ENCODE measurements around the gene FCER1A. TPM values are rescaled to one million over a fixed set of nuclear protein-coding genes. Genes with fewer than 3 reads are reported as not detected.
"Not testable (repeated sequence)": the region's sequence is repeated elsewhere in the genome, so short reads cannot be mapped to it uniquely, and the experiment has no call there.

The FCER1A gene
- polyA plus RNA-seq, 1 experiment = not detected

- no peaks in the 10 kb centered on the region for H3K27me3 ChIP-seq (ENCODE audit: control insufficient read depth, insufficient read depth, low read length)
- ChIA-PET POLR2A (no interaction called here), CTCF (interaction anchor here (1.2 kb wide), 1 partner anchor 11 kb away, joined by 3 read pairs; no protein-coding TSS in a partner anchor)
- TF ChIP-seq CTCF (IDR thresholded peaks at IDR 0.05; ENCODE audit: insufficient read depth, low read depth, low read length) = no peak
- no peaks in the 10 kb centered on the region for H3K36me3 ChIP-seq (ENCODE audit: control insufficient read depth, insufficient read depth, low read length)
- DNase-seq (ENCODE audit: low read depth) = no peak
- no peak overlapping the region for H3K4me3 ChIP-seq (ENCODE audit: low read depth, low read length)
These were observed 40.8 kb downstream of the FCER1A start for GRCh38 chr1:159342761-159343425.

DNA sequence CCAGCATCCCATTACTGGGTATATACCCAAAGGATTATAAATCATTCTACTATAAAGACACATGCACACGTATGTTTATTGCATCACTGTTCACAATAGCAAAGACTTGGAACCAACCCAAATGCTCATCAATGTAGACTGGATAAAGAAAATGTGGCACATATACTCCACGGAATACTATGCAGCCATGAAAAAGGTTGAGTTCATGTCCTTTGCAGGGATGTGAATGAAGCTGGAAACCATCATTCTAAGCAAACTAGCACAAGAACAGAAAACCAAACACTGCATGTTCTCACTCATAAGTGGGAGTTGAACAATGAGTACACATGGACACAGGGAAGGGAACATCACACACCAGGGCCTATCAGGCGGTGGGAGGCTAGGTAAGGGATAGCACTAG lies 47.2 kb downstream of the FCER1A start:
- H3K27me3 ChIP-seq (ENCODE audit: control insufficient read depth, insufficient read depth, low read length); DNase-seq (ENCODE audit: low read depth); CTCF ChIA-PET; POLR2A ChIA-PET; H3K4me3 ChIP-seq (ENCODE audit: low read depth, low read length); H3K36me3 ChIP-seq (ENCODE audit: control insufficient read depth, insufficient read depth, low read length): not testable (repeated sequence)

GRCh38 chr1:159352436-159352835 lies 50.3 kb downstream of the FCER1A start:
- DNase-seq (ENCODE audit: low read depth) = no peak
- no peak overlapping the region for H3K4me3 ChIP-seq (ENCODE audit: low read depth, low read length)
- CTCF ChIA-PET = no interaction called here
- no peaks in the 10 kb centered on the region for H3K36me3 ChIP-seq (ENCODE audit: control insufficient read depth, insufficient read depth, low read length)
- no peak for TF ChIP-seq CTCF (IDR thresholded peaks at IDR 0.05; ENCODE audit: insufficient read depth, low read depth, low read length)
- POLR2A ChIA-PET = no interaction called here
- H3K27me3 ChIP-seq (ENCODE audit: control insufficient read depth, insufficient read depth, low read length) = no peaks in the 10 kb centered on the region

Other genes with a start within 250 kb of the FCER1A start
- 0.11 TPM in 1 of 2 replicates, not detected in the other for gene AIM2, start 225.6 kb upstream of the FCER1A start, polyA plus RNA-seq (2011; rRNA removed)
- gene CADM3, start 130.7 kb upstream of the FCER1A start, polyA plus RNA-seq (2011; rRNA removed) = 0.07 TPM in 1 of 2 replicates, not detected in the other
- gene ACKR1, start 97.5 kb upstream of the FCER1A start, polyA plus RNA-seq (2011; rRNA removed) = not detected in 2 replicates
- gene OR10J4, start 129.9 kb downstream of the FCER1A start, polyA plus RNA-seq (2011; rRNA removed) = not detected in 2 replicates
- gene OR10J1, start 137.4 kb downstream of the FCER1A start, polyA plus RNA-seq (2011; rRNA removed) = not detected in 2 replicates
- not detected in 2 replicates for gene OR10J5, start 233.7 kb downstream of the FCER1A start, polyA plus RNA-seq (2011; rRNA removed)

Data from BJ (cell line).